PFSK-1 (cell line): ENCODE results near the gene PRKN.

Experiments
- POLR2AphosphoS5 ChIP-seq: IDR thresholded peaks from 2 replicates; pipeline ENCODE4 v1.6.1; 2012; ENCODE audit warnings: low read depth, mild to moderate bottlenecking, control low read depth, low read length, moderate library complexity
- TAF1 ChIP-seq: IDR thresholded peaks from 2 replicates; pipeline ENCODE4 v1.6.1; 2012; ENCODE audit warnings: low read length, control low read depth, borderline replicate concordance; ENCODE audit not compliant: insufficient read depth

DNA sequence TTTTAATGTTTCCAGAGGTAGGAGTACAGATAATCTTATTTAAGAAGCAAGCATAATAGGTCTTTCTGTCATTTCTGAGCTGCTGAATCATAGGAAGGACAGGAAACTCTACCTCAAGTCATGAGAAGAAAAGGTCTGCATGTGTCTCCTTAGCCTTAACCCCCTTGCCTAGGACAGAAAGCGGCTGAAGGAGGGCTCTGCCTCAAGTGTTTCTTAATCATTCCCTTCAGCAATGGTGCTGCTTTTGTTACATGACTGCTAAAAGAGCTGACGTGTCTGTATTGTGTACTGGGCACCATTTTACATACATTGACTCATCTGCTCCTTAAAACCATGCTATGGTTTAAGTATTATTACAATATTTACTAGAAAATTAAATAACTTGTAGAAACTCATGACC is 889.7 kb downstream of the PRKN start:
- TF ChIP-seq POLR2AphosphoS5 (no peak), TAF1 (no peak)
